PC-9 (cell line): ENCODE results near the gene SHH. TPM values are rescaled to one million over a fixed set of nuclear protein-coding genes. Genes with fewer than 3 reads are reported as not detected.

Experiments used
- BruUV-seq: library from RNA; stranded (reverse); fragments of 400-500 nt; replicated peaks from 2 replicates; lab custom pipeline; 2021; lab: Mats Ljungman, UMichigan
- CTCF ChIA-PET: fragments of 300-600 bp; sonication (Branson Sonifier 250); formaldehyde crosslinking; loops from one replicate; lab custom pipeline; 2022; ENCODE audit warnings: antibody characterized with exemption; lab: Charles Lee
- POLR2A ChIA-PET: fragments of 300-600 bp; sonication (Branson Sonifier 250); formaldehyde crosslinking; loops from one replicate; lab custom pipeline; 2022; ENCODE audit warnings: antibody characterized with exemption; ENCODE audit not compliant: unreplicated experiment; lab: Charles Lee
- DNase-seq, 2 experiments: peaks; one replicate each; pipeline versions ENCODE4 v3.0.0 to v3.0.0-alpha.2; 2015 to 2022; ENCODE audit warnings: mixed read lengths in 1 of 2
- H2AFZ ChIP-seq: fragments of 200-600 bp; sonication (generic); 2 replicates; pipeline ENCODE4 v1.8.1; 2017; ENCODE audit warnings: antibody characterized with exemption
- H3F3A ChIP-seq: fragments of 200-600 bp; sonication (generic); 2 replicates; pipeline ENCODE4 v1.8.1; 2017; ENCODE audit warnings: antibody characterized with exemption, mild to moderate bottlenecking, low read depth; ENCODE audit not compliant: insufficient read depth
- H3K27ac ChIP-seq: fragments of 200-600 bp; sonication (generic); 2 replicates; pipeline ENCODE4 v1.6.1; 2016; ENCODE audit warnings: mixed run types
- H3K27me3 ChIP-seq: fragments of 200-600 bp; sonication (generic); 2 replicates; pipeline ENCODE4 v1.6.1; 2016; ENCODE audit warnings: low read depth, mixed run types; ENCODE audit not compliant: insufficient read depth
- H3K36me3 ChIP-seq: fragments of 200-600 bp; sonication (generic); 2 replicates; pipeline ENCODE4 v1.6.1; 2016; ENCODE audit warnings: low read depth, mixed run types
- H3K4me1 ChIP-seq: fragments of 200-600 bp; sonication (generic); replicated peaks from 2 replicates; pipeline ENCODE4 v1.6.1; 2016; ENCODE audit warnings: mixed run types; ENCODE audit not compliant: insufficient read depth
- H3K4me2 ChIP-seq: fragments of 200-600 bp; sonication (generic); 2 replicates; pipeline ENCODE4 v1.6.1; 2017; ENCODE audit warnings: mixed run types
- H3K4me3 ChIP-seq: fragments of 200-600 bp; sonication (generic); 2 replicates; pipeline ENCODE4 v1.6.1; 2016; ENCODE audit warnings: mixed run types
- H3K79me2 ChIP-seq: fragments of 200-600 bp; sonication (generic); 2 replicates; pipeline ENCODE4 v1.6.1; 2017; ENCODE audit warnings: low read depth, mixed run types
- H3K9me2 ChIP-seq: fragments of 200-600 bp; sonication (generic); 2 replicates; pipeline ENCODE4 v1.8.1; 2017; ENCODE audit warnings: mild to moderate bottlenecking; ENCODE audit not compliant: insufficient read depth
- H3K9me3 ChIP-seq: fragments of 200-600 bp; sonication (generic); 2 replicates; pipeline ENCODE4 v1.8.1; 2016; ENCODE audit warnings: low read depth; ENCODE audit not compliant: insufficient read depth
- H4K20me1 ChIP-seq: fragments of 200-600 bp; sonication (generic); 2 replicates; pipeline ENCODE4 v1.8.1; 2017; ENCODE audit not compliant: insufficient read depth
- CTCF ChIP-seq: fragments of 200-600 bp; sonication (generic); conservative IDR thresholded peaks from 2 replicates; pipeline ENCODE4 v1.6.1; 2017; ENCODE audit warnings: mixed run types, antibody characterized with exemption, mild to moderate bottlenecking, moderate library complexity
- EZH2 ChIP-seq: fragments of 200-600 bp; sonication (generic); IDR thresholded peaks from 2 replicates; pipeline ENCODE4 v1.8.0; 2017; ENCODE audit warnings: antibody characterized with exemption, low read depth
- intact Hi-C: fragments of 100-400 bp; cut with micrococcal nuclease; formaldehyde crosslinking; loops from one replicate; pipeline ENCODE4 v1.10.0; 2022; ENCODE audit not compliant: unreplicated experiment
- total RNA-seq: library from RNA; stranded (reverse); gene quantifications from 2 replicates; pipeline ENCODE4 v1.2.3, GENCODE V29; 2021

SHH gene
- total RNA-seq, 1 experiment from 2014 or later = not detected

GRCh38 chr7:155802291-155802690 lies 10.0 kb downstream of the SHH start:
- POLR2A ChIA-PET = no interaction called here
- CTCF ChIA-PET = no interaction called here
- TF ChIP-seq EZH2 (no peak), CTCF (no peak)
- Histone ChIP-seq H3K9me3 (no peaks in the 10 kb centered on the region), H4K20me1 (no peaks in the 10 kb centered on the region), H3K36me3 (no peaks in the 10 kb centered on the region), H3K9me2 (no peaks in the 10 kb centered on the region), H3K4me3 (no peak overlapping the region), H3K27me3 (peaks cover 28% of the 10 kb centered on the region; the same call in 1 of the 2 replicates), H3K4me1 (no peaks in the 10 kb centered on the region), H2AFZ (no peak overlapping the region), H3K79me2 (no peaks in the 10 kb centered on the region), H3K27ac (no peak overlapping the region), H3F3A (no peaks in the 10 kb centered on the region), H3K4me2 (no peak overlapping the region)
- intact Hi-C loops = loop anchor here (10.0 kb wide), 2 partner anchors 843 to 1333 kb away; partner anchors contain the start of genes RNF32 and UBE3C
- BruUV-seq = no TSS peak
- DNase-seq = no peak

DNA sequence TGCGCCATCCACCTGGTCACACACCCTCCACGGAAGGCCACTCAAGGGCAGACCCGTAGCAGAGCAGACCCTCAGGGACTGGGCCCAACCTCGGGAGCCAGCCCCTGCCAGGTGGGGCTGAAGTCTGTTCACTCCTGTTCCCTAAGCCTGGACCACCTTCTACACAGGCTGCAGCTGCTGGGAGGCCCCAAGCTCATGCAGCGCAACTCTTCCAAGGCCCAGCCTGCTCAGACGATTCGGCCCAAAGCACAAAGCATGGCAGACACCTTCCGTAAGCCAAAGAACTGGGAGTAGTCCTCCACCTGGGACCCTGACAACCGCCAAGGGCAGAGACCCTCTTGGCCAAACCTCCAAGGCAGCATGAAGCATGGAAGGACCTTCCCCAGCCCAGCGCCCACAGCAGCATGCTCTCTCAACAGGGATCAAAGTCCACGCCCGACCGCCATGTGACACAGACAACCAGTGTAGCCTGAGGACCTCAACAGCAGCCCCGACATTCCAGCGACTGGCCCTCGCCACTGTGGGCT lies 11.5 kb downstream of the SHH start:
- intact Hi-C loops = loop anchor here (10.0 kb wide), 2 partner anchors 844 to 1334 kb away; partner anchors contain the start of genes RNF32 and UBE3C
- CTCF ChIA-PET = no interaction called here
- peaks cover 37% of the 10 kb centered on the region; the same call in 1 of the 2 replicates for H3K27me3 ChIP-seq

DNA sequence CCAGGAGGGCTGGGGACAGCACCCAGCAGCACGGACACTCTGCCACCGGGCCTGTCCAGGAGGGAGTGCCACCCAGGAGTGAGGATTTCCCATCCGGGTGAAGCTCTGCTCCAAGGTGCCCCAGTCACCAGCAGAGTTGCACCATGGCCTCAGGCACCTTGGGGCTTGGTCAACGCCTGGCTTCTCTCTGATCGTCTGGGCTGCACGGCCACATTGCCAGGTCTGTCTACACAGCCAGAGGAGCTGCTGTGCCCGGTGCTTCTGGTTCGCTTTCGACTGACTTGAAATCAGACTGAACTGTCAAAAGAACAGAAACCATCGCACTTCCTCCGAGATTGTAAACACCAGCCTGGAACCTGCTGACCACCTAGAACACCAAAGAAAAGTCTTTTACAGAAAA lies 12.0 kb downstream of the SHH start:
- H3K4me2 ChIP-seq = no peak overlapping the region
- H3K4me3 ChIP-seq = no peak overlapping the region
- H3F3A ChIP-seq = no peaks in the 10 kb centered on the region
- ChIA-PET POLR2A (no interaction called here), CTCF (no interaction called here)
- TF ChIP-seq EZH2 (no peak), CTCF (no peak)
- H3K36me3 ChIP-seq = no peaks in the 10 kb centered on the region
- peaks cover 42% of the 10 kb centered on the region; the same call in 1 of the 2 replicates for H3K27me3 ChIP-seq
- no peaks in the 10 kb centered on the region for H4K20me1 ChIP-seq
- no TSS peak for BruUV-seq
- H3K79me2 ChIP-seq = no peaks in the 10 kb centered on the region
- no peaks in the 10 kb centered on the region for H3K9me3 ChIP-seq
- H3K9me2 ChIP-seq = no peaks in the 10 kb centered on the region
- intact Hi-C loops = loop anchor here (10.0 kb wide), 2 partner anchors 844 to 1334 kb away; partner anchors contain the start of genes RNF32 and UBE3C
- no peak overlapping the region for H2AFZ ChIP-seq
- no peak for DNase-seq
- H3K27ac ChIP-seq = no peak overlapping the region
- H3K4me1 ChIP-seq = no peaks in the 10 kb centered on the region

More for the DNA sequence above, 11.5 kb downstream of the SHH start:
- Histone ChIP-seq H2AFZ (no peak overlapping the region), H4K20me1 (no peaks in the 10 kb centered on the region), H3K79me2 (no peaks in the 10 kb centered on the region), H3K9me3 (no peaks in the 10 kb centered on the region), H3K9me2 (no peaks in the 10 kb centered on the region), H3K27ac (no peak overlapping the region), H3K4me3 (no peak overlapping the region), H3F3A (no peaks in the 10 kb centered on the region), H3K4me1 (no peaks in the 10 kb centered on the region), H3K4me2 (no peak overlapping the region), H3K36me3 (no peaks in the 10 kb centered on the region)
- no TSS peak for BruUV-seq
- POLR2A ChIA-PET = no interaction called here
- TF ChIP-seq CTCF = no peak
- no peak for TF ChIP-seq EZH2
- DNase-seq = no peak
